CD4-positive, alpha-beta T cell treated with Interleukin-12 subunit alpha and Interleukin-12 subunit beta, for 1 hour (primary cell): ENCODE data around the gene CLEC16A.

ENCODE experiments used
- DNase-seq: peaks from one replicate; pipeline ENCODE4 v3.0.0-alpha.2; 2020

CLEC16A gene

GRCh38 chr16:11017499-11017898 lies 73.1 kb downstream of the CLEC16A start:
- no peak for DNase-seq

DNA sequence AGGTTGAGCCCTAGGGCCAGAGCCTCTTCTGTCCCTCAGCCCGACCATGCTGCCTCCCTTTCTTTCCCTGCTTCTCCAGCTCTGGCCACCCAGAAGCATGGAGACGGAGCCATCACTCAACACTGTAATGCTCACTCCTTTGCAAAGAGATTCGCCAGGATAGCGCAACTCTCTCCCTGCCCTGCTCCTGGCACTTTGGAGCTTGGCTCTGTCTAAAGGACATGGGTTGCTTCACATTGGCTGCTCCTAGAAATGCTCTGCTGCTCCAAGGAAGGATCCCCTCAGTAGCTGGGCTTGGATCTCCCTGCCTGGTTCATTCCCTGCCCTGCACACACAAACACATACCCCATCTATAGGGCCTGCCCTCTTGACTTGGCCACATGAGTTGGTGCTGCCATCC lies 76.0 kb downstream of the CLEC16A start:
- no peak for DNase-seq

DNA sequence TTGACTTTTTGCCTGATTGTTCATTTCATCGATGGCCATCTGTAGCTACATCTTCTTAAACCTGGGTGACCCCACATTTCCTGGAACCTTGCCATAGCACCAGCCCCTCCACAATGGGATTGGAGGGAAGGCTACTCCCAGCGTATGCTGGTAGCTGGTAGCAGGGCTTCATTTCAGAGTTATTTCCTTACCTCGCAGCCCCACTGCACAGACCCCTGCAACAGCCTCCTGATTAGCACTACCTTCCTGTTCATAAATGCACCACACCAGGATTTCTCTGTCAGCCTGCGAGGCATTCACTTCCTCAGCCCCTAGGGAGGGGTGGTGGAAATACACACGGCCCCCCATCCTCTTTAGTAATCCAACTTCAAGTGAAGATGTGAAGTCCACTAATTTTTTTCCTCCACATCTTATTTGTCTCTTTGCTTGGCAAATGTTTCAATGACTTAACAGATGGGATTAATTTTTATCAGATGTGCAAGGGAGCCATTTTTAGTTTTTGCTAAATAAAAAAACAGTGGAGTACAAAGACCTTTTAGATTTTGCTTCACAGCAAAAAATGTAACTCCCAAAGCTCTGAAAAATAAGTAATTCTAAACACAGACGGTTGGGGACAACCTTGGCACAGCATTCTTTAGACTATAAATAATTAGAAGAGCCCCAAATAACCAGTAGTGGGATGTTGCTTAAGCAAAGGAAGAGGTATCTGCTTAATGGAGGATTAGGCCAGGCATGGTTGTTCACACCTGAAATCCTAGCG lies 76.6 kb downstream of the CLEC16A start:
- DNase-seq, result no peak

GRCh38 chr16:11022002-11022401 lies 77.6 kb downstream of the CLEC16A start:
- no peak for DNase-seq

DNA sequence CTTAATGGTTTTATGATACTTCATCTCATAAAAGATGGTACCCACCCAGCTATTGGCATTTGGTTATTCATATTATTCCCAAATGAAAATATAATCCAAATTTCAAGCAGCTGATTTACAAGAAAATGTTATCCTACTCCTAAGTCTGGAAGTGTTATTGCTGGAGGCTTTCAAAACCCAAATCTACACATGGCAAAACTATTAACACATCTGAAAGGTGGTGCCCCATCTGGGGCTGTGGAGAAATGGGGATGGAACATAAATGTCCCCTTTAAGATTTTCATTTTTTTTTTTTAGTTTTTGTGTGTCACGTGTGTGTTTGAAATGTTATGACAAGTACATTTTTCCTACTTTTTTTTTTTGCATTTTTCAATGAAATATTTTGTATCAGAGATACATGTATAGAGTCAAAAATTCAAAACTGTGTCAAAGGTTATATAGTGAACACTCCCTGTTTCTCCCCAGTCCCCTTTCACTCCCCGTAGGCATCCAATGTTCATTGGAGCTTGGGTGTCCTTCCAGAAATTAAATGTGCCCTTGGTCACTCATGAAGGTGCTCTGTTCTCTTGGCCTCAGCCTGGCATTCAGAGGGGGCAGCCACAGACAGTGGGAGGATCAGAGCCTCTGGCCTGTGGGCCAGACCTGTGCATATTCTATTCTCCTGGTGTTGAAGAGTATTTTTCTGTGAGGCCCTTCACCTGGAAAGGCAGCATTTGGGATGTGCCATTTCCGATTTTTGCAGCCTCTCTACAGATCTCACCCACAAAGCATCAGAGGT lies 79.1 kb downstream of the CLEC16A start:
- no peak for DNase-seq

DNA sequence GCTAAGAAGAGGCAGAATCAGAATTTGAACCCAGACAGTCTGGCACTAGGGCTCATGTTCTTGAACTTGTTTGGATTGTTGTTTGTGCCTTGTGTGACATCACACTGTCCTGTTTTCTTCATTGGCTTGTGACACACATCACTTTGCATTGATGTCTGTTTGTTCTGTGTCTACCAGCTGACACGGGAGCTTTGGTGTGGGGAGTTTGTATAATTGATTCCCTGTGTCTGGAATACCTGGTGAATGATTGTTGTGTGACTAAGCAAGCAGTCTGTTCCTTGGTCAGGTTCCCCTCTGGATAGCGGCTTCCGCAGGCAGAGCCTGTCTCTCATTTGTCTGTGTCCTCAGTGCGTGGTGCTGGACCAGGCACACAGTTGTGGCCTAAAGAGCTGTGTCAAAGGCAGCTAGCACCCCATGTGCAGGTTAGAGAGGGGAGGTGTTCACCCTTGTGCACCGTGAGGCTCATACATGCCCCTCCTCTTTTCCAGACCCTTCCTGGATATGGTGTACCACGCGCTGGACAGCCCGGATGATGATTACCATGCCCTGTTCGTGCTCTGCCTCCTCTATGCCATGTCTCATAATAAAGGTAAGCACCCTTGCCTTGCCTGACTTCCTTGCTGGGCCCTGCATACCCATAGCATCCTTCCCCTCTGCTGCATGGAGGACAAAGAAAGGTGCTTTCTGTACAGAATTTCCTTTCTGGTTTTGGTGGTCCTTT lies 80.1 kb downstream of the CLEC16A start:
- DNase-seq, result no peak

- no peak for DNase-seq
These were observed 80.8 kb downstream of the CLEC16A start for GRCh38 chr16:11025120-11025531.

DNA sequence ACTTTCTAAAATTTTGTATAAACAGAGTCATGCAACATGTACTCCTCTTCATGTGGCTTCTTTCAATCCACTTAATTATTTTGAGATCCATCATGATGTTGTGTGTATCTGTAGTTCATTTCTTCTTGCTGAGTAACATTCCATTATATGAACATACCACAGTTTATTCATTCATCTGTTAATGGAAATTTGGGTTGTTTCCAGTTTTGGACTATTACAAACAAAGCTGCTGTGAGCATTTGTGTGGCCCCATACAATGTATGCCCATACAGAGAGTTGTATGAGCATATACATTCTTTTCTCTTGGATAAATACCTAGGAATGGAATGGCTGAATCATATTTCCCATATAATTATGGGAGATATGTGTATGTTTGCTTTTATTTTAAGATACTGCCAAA lies 85.6 kb downstream of the CLEC16A start:
- DNase-seq, result no peak

DNA sequence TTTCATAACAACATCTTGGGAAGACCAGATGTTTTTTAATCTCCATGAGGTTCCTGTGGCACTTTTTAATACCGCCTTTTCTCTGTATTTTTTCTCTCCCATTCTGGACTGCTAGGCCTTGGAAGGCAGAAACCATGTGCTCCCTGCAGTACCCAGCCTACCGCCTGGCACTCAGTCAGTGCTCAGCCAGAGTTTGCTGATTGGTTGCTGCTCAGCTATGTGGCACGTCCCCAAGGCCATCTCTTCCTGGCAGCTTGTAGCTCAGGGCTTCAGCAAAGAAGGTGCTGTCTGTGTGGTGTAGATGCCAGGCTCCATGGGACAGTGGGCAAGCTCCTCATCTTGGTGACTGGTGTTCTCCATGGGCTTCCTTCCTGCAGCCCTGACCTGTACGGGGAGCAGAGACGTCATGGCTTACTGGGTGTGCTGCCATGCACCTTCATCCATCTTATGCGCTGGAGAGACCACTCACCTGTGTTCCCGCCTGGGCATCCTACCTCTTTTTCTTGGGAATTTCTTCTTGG lies 86.7 kb downstream of the CLEC16A start:
- no peak for DNase-seq

DNA sequence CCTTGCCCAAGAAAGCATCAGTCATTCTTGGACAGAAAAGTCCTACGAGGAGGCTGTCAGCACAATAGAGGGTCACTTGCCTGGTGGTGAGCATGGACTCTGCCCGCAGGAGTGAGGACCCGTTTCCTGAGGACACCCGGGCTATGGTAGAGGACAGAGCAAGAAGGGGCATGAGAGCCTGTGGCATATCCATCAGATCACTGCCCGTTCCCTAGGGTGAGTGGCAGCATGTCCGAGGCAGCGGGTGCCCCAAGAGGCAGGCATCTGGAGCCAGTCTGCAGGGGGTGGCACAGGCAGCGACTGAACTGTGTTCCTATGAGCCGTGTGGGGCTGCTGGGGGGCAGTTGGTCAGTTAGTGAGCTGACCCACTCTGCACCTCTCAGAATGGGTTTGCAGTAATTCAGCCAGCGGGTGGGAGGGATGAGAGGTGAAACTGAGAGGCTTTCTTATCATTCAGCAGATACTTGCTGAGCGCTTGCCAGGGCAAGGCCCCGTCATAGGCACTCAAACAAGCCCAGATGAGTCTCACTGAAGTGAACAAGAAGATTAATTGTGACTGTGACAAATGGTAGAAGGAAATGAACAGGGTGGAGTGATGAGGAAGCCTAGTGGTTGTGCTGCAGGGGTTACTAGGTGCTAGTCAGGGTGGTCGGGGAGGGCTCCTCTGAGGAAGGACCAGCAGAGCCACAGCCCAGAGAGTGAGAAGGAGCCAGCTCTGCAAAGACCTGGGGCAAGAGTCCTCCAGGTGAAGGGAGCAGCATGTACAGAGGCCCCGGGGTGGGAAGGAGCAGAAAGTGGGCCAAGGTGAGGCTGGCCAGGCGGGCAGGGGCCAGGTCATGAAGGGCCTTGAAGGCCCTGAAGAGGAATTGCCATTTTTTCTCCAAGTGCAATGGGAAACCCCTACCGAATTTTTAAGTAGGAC lies 87.9 kb downstream of the CLEC16A start:
- no peak for DNase-seq

- no peak for DNase-seq
These were observed 88.5 kb downstream of the CLEC16A start for GRCh38 chr16:11032922-11033291.

DNA sequence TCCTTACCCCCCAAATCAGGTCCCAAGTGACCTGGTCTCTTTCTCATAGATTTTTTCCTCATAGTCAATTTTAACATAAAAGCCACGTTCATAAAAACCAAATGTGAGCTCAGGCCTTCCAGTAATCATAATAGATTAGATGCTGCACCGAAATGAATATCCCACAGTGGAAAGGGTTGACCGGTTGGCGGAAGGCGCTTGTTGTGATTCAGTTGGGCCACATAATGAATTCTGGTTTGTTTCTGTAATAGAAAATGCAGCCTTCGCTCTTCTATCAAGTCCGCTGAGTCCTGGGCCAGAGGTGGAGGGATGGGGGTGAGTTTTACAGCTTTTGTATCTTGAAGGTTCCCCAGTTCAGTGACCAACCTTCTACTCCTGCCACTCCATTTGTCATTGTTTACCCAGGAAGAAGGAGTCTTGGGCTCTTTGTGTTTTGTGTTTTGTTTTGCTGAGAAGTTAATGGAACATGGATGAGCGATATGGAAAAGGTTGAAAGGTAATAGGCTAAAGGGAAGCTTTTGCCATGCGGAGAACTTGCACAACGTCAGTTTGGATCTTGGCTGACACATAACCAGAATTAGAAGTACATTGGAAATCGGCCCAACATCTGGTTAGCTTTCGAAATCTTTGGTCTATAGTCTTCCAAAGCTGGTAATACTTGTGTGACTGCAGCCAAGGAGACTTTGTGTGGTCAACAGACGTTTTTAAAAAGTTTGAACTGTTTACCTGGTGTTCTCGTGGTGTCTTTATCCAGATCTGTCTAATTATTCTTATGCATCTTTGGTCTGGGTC lies 89.5 kb downstream of the CLEC16A start:
- DNase-seq, result no peak

DNA sequence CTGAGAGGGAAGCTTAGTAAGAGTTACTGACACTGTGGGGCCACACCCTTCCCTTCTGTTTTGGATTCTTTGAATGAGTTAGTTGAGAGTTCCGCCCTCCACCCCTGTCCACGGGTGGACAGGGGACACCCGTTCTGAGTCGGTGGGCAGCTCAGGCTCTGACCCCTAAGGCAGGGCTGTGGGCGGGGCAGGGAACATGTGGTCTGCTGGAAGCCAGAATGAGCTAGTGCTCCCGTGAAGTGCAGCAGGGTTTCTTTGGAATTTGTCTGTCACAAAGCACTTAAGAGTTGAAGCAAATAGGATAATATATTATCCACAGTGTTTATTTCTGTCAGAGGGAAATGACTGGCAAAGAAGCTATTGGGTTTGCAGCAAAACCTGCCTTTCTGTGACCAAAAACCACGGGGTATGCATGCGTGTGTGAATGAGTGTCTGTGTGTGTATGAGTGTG lies 90.1 kb downstream of the CLEC16A start:
- DNase-seq, result no peak

DNA sequence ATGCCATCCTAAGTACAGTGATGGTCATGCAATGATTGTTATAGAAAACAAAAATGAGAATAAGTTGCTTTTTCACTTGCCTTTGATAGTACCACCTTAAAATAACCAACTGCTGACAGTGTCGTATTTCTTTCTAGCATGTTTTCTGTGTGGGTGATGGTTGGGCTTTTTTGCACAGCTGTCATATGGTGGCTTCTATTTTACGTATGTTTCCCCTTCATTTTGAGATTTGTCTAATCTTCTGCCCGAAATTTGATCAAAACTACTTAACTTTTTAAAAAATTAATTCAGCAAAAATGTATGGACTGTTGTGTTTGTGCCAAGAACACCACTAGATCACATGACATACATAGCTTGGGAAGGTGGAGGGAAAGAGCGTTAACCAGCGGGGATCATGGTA lies 90.7 kb downstream of the CLEC16A start:
- no peak for DNase-seq

- no peak for DNase-seq
These were observed 91.7 kb downstream of the CLEC16A start for GRCh38 chr16:11036040-11036439.

DNA sequence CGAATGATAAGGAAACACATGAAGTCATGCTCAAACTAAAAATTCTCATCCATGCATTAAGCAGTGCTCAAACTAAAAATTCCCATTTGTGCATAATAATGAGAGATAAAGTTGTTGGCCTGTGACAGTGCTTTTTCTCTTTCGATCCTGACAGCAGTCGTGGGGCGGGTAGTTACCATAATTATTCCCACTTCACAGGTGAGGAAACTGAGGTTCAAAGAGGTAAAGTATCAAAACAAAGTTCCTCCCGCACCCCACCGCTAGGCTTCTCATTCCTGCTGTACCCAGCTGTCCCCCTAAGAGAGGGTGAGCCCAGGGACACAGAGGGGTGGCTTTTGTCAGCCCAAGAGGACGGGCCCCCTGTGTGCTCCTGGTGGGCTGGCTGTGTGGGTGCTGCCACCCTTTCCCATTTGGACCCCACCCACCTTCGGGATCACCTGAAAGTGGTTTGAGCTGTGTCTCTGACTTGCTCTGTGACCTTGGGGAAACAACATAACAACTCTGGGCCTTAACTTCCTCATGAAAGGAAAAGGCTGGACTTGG lies 92.6 kb downstream of the CLEC16A start:
- DNase-seq, result no peak

- DNase-seq, result no peak
These were observed 93.9 kb downstream of the CLEC16A start for GRCh38 chr16:11038305-11038704.

DNA sequence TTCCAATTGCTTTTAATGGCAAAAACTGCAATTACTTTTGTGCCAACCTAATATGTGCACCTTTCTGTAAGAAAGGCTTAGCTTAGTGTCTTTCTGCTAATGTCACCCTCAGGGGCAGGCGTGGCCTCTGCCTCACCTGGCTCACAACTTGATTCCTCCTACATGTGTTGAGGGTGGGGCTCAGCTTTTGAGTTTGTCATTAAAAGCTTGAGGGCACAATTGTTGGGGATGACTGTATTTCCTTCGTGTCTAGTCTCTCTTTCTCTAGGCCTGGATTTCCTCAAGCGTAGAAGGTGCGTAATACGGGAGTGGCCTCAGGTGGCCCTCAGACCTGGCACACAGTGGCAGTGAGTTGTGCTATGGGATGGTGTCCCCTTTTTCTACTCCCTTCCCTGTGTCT lies 94.4 kb downstream of the CLEC16A start:
- no peak for DNase-seq

GRCh38 chr16:11039726-11040125 lies 95.4 kb downstream of the CLEC16A start:
- DNase-seq, result no peak

DNA sequence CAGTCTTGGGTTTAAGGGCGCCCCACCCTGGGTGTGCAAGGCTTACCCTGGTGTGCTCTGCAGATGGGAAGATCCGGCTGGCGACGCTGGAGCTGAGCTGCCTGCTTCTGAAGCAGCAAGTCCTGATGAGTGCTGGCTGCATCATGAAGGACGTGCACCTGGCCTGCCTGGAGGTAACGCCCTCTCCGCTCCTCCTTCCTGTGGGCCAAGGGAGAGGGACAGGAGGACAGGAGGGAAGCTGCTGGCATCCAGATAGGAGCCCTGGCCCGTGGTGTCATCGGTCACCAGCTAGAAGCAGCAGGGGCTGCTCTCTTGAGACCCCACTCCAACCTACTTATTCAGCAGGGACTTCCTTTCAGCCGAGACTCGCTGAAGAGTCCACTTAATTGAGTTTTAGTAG lies 97.8 kb downstream of the CLEC16A start:
- no peak for DNase-seq

DNA sequence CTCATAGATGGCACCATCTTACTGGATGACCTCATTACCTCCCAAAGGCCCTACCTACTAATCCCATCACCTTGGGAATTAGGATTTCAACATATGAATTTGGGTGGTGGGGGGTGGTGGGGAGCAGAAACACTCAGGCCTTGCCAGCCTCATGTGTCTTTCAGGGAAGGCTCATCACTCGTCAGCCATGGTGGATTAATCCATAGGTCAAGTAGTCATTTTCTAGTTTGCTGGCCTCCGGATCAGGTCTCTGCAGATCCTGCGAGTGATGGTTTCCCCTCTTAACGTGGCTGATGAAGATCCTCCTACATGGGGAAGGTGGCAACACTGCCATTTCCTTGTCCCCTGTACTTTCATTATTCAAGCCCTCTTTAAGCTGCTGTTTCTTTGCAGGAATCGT lies 101.1 kb downstream of the CLEC16A start:
- no peak for DNase-seq
